LoVo (cell line): ENCODE results near the gene CCDC177.

Experiments
- DNase-seq: peaks from one replicate; pipeline ENCODE4 v3.0.0-alpha.2; 2016; ENCODE audit warnings: low spot score

CCDC177 gene

DNA sequence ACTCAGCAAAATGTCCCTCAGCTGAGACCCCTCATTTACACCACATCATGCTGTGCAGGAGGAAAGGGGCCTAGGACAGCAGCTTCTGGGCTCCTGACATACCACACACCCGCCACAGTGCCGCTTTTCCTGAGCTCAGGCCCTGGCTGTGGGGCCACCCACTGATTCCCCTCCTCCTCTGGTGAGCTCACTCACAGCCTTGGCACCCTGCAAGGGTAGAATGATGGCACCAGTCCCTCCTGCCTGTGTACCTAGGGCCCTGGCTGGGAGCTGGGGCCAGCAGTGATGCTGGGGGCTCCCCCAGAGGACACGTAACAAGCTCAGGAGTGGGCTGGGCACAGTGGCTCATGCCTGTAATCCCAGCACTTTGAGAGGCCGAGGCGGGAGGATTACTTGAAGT is 45.7 kb downstream of the CCDC177 start:
- DNase-seq, result no peak

DNA sequence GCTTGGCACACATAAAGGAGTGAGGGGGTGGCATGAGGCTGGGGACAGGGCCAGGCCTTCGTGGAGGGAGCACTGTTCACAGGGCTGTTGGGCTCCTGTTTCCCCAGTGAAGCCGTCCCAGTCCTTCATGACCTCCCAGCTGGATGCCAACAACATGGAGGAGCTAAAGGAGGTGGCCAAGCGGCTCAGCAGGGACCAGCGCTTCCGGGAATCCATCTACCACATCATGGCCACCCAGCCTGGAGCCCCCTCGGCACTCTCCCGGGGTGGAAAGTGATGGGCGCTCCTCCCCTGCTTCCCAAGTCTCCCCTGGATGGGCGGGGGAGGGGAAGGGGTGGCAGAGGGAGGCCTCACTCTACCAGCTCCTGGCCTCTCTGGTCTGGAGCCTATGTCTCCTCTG is 46.5 kb downstream of the CCDC177 start:
- no peak for DNase-seq

DNA sequence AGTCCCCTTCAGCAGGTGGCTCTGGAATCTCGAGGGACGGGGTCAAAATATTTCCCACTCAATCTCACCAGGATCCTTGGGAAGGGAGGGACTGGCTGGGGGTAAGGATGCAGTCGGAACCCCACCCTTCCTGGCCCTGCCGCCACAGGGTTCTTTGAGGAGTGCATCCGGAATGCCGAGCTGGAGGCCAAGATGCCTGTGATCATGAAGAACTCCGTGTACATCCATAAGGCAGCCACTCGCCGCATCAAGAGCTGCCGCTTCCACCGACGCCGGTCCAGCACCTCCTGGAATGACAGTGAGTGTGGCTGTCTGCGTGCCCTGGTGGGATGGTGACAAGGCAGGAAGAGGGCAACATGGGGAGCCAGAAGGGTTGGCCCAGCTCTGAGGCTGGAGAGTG is 47.0 kb downstream of the CCDC177 start:
- DNase-seq, result no peak

DNA sequence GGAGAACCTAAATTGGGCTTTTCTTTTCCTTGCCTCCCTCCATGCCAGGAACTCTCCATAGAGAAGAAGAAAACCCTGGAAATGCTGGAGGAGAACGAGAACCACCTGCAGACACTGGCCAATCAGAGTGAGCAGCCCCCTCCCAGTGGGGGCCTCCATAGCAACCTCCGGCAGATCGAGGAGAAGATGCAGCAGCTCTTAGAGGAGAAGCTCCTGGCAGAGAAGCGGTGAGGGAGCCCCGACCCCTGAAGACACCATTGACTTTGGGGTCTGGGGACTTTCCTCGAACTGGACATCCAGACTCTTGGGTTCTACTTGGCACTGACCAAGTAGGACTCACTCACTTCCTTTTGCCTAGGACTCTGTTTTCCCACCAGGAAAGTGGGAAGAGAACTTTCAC is 48.8 kb downstream of the CCDC177 start:
- DNase-seq, result no peak

DNA sequence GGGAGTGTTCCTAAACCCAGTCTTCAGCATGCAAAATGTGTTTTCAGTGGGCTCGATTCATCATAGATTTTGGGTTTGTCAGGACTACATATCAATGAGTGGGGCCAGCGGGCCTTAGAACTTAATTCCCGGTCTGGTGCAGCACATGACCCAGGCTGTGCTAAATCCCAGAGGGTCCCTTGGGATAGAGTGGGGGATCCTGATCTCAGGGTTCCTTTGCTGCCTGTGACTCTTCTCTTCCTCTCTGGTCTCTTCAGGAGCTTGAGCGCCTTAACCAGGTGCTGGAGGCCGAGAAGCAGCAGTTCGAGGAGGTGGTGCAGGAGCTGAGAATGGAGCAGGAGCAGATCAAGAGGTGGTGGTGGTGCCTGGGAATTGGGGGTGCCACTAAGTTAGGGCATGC is 52.6 kb downstream of the CCDC177 start:
- DNase-seq, result no peak
